Lower leg skin (tissue), 3 donors: ENCODE data around the gene GJC2.

Experiments used
- CTCF ChIP-seq, 3 donors: fragments of 450-650 bp; IDR thresholded peaks; one replicate each; pipeline ENCODE4 v1.5.1; 2016; ENCODE audit warnings: antibody characterized with exemption in 3 of 3, mild to moderate bottlenecking in 3 of 3, moderate library complexity in 2 of 3
- POLR2A ChIP-seq, 2 donors: fragments of 450-650 bp; IDR thresholded peaks; one replicate each; pipeline ENCODE4 v1.6.1; 2016 to 2017; ENCODE audit warnings: antibody characterized with exemption in 2 of 2, mild to moderate bottlenecking in 1 of 2, moderate library complexity in 1 of 2

DNA sequence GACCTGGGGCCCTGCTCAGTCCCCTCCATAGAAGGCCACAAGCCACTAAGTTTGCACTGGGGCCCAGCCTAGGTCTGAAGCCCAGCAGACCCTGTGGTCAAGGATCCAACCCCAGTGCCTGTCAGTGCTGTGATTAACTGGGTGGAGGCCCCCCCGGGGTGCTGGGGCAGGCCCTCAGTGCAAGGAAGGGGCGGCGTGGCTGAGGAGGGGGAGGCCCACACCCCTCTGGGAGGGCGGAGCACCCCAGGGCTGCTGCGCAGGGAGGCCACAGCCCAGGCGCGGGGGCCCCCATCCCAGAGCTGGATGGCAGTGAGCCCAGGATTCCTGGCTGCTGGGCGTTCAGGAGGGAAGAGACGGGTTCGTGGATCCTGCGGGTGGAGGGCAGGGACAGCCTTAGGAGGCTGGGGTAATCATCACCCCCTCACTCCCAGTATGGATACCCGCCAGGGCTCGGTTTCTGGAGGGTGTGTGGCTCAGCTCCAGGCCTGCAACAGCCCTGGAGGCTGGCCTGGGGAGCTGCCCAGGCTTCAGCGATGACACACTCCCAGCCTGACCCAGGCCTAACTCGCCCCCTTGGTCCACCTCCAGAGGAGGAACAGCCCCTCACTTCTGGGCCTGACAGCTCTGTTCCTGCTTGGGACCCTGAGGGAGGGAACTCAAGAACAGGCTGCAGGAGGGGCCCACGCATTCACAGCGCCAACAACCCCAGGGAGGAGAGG, 890 bp downstream of the GJC2 start:
- no peak for TF ChIP-seq CTCF (IDR thresholded peaks at IDR 0.05)
- TF ChIP-seq POLR2A (IDR thresholded peaks at IDR 0.05) = no peak
